Gastrocnemius medialis (tissue), 4 donors: ENCODE measurements around the gene CCDC38. TPM values are rescaled to one million over a fixed set of nuclear protein-coding genes. Genes with fewer than 3 reads are reported as not detected.
"Not testable (repeated sequence)": the region's sequence is repeated elsewhere in the genome, so short reads cannot be mapped to it uniquely, and the experiment has no call there.

Experiments used
- ATAC-seq, 2 donors: fragments of 150-250 bp; one replicate each; pipeline ENCODE4 v1.9.1; 2016
- DNase-seq, 2 donors: peaks; one replicate each; pipeline ENCODE4 v3.0.0-alpha.2; 2019
- H3K27ac ChIP-seq, 4 donors: fragments of 200-600 bp; sonication (generic); 1 replicate in 1 of 4; 2 replicates in 3 of 4; pipeline ENCODE4 v1.5.1; 2016 to 2018; ENCODE audit warnings: mild to moderate bottlenecking in 2 of 4, moderate library complexity in 1 of 4
- H3K27me3 ChIP-seq, 3 donors: fragments of 200-600 bp; sonication (generic) in 2 of 3; 1 replicate in 1 of 3; 2 replicates in 2 of 3; pipeline versions ENCODE4 v1.5.1 to v1.6.0; 2016 to 2019; ENCODE audit warnings: mild to moderate bottlenecking in 1 of 3, moderate library complexity in 1 of 3
- H3K36me3 ChIP-seq, 2 donors: fragments of 200-600 bp; sonication (generic) in 1 of 2; one replicate each; pipeline ENCODE4 v1.5.1; 2017 to 2018
- H3K4me1 ChIP-seq, 2 donors: fragments of 200-600 bp; sonication (generic) in 1 of 2; one replicate each; pipeline ENCODE4 v1.5.1; 2016 to 2017; ENCODE audit warnings: mild to moderate bottlenecking in 2 of 2
- H3K4me3 ChIP-seq, 4 donors: fragments of 200-600 bp; sonication (generic) in 3 of 4; 1 replicate in 1 of 4; 2 replicates in 3 of 4; pipeline ENCODE4 v1.5.1; 2016 to 2019; ENCODE audit warnings: mild to moderate bottlenecking in 2 of 4
- H3K9me3 ChIP-seq, 3 donors: fragments of 200-600 bp; sonication (generic) in 2 of 3; 1 replicate in 1 of 3; 2 replicates in 2 of 3; pipeline ENCODE4 v1.5.1; 2016 to 2019
- POLR2A ChIP-seq, 2 donors: fragments of 450-650 bp; IDR thresholded peaks; one replicate each; pipeline ENCODE4 v1.6.1; 2017; ENCODE audit warnings: antibody characterized with exemption in 2 of 2, mild to moderate bottlenecking in 2 of 2, moderate library complexity in 2 of 2
- in situ Hi-C, 4 donors: fragments of 200-750 bp; cut with MboI; loops; one replicate each; pipeline versions ENCODE4 v1.15.0 to v1.8.0; 2017; ENCODE audit warnings: low sequenced_read_pairs in 4 of 4
- intact Hi-C: fragments of 100-400 bp; cut with DNase I; formaldehyde crosslinking; loops from one replicate; pipeline ENCODE4 v1.15.1; 2023; ENCODE audit warnings: low total_unique reads
- total RNA-seq, 4 donors: library from RNA; depleted of rRNA; stranded (reverse); fragments of >200 nt; gene quantifications; one replicate each; pipeline versions ENCODE4 v1.1.0 to v1.2.3, GENCODE V29; 2016
- TF ChIP-seq, protein P1 (sequence below), 5 experiments: fragments of 450-650 bp in 3 of 5; fragments of 200-600 bp in 2 of 5; sonication (generic) in 2 of 5; IDR thresholded peaks in 4 of 5; conservative IDR thresholded peaks in 1 of 5; 1 replicate in 4 of 5; 2 replicates in 1 of 5; pipeline ENCODE4 v1.5.1; 2016 to 2019; ENCODE audit warnings: antibody characterized with exemption in 5 of 5, mild to moderate bottlenecking in 3 of 5, moderate library complexity in 3 of 5

CCDC38 gene
- total RNA-seq, 4 donors from 2014 or later: not detected

DNA sequence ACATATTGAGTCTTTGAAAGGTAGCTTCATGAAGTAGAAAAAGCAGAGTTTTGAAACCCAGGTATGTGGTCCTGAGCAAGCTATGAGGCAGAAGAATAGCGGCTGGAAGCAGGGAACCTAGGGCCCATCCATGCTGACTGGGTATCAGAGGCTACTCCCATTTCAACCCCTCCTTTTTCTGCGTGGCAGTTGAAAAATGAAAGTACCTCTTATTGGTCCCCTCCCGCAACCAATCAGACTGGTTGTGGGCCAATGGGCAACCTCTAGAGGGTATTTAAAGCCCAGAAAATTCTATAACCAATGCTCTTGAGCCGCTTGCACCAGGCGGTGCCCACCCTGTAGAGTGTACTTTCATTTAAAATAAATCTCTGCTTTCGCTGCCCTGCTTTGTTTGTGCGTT lies 85.3 kb downstream of the CCDC38 start:
- TF ChIP-seq, protein P1, sequence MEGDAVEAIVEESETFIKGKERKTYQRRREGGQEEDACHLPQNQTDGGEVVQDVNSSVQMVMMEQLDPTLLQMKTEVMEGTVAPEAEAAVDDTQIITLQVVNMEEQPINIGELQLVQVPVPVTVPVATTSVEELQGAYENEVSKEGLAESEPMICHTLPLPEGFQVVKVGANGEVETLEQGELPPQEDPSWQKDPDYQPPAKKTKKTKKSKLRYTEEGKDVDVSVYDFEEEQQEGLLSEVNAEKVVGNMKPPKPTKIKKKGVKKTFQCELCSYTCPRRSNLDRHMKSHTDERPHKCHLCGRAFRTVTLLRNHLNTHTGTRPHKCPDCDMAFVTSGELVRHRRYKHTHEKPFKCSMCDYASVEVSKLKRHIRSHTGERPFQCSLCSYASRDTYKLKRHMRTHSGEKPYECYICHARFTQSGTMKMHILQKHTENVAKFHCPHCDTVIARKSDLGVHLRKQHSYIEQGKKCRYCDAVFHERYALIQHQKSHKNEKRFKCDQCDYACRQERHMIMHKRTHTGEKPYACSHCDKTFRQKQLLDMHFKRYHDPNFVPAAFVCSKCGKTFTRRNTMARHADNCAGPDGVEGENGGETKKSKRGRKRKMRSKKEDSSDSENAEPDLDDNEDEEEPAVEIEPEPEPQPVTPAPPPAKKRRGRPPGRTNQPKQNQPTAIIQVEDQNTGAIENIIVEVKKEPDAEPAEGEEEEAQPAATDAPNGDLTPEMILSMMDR (IDR thresholded peaks at IDR 0.05 in 4 of 5, conservative IDR thresholded peaks at IDR 0.05 in 1 of 5): no peak
- TF ChIP-seq POLR2A (IDR thresholded peaks at IDR 0.05): no peak
- no peaks in the 10 kb centered on the region for H3K9me3 ChIP-seq
- in situ Hi-C loops (no loop called here), intact Hi-C loops (loop anchor here (10.0 kb wide), 1 partner anchor 378 kb away; no protein-coding TSS in a partner anchor)
- DNase-seq (no peak), ATAC-seq (no peak)
- no peaks in the 10 kb centered on the region for H3K27me3 ChIP-seq
- H3K4me3 ChIP-seq: no peak overlapping the region
- peaks cover 18% of the 10 kb centered on the region in 2 donors for H3K4me1 ChIP-seq
- peaks cover 0 to 9% of the 10 kb centered on the region in 2 donors for H3K36me3 ChIP-seq
- H3K27ac ChIP-seq: no peak overlapping the region

DNA sequence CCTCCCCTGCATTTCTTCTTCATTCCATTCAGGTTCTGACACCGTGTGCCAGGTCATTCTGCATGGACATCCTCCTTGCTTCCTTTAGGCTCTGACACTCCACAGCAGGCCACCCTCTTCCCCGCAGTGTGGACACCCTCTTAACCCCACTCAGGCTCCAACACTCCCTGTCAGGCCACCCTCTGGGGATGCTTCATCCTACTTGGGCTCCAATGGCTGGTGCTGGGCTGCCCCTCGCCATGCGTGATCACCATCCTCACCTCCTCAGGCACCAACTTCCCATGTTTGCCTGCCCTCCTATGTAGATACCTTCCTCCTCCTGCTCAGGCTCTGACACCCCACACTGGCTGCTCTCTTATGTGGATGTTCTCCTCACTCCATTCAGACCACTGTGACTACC lies 90.3 kb downstream of the CCDC38 start:
- TF ChIP-seq POLR2A (IDR thresholded peaks at IDR 0.05): no peak
- TF ChIP-seq, protein P1 (IDR thresholded peaks at IDR 0.05 in 4 of 5, conservative IDR thresholded peaks at IDR 0.05 in 1 of 5): no peak
- Histone ChIP-seq H3K4me3 (no peak overlapping the region), H3K27ac (no peak overlapping the region), H3K27me3 (peaks cover 0 to 2% (median 0%) of the 10 kb centered on the region in 3 donors), H3K4me1 (no peaks in the 10 kb centered on the region), H3K9me3 (no peaks in the 10 kb centered on the region), H3K36me3 (no peaks in the 10 kb centered on the region)
- intact Hi-C loops: loop anchor here (10.0 kb wide), 1 partner anchor 383 kb away; no protein-coding TSS in a partner anchor
- ATAC-seq (no peak), DNase-seq (no peak)
- in situ Hi-C loops: no loop called here

DNA sequence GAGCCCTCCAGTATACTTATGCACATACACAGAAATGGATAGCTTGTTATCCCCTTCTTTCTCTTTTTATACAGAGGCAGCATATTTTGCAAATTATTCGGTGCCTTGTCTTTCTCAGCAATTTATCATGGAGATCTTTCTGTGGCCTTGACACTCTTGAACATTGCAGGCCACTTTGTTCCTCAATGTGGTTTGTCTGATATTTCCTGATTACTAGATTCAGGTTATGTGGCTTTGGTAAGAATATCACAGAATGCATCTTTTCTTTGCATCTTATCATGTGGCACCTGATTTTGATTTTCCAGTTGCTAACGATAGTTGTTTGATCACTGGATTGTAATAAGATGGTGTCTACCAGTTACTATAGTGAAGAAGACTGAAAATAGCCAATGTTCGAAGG lies 90.8 kb downstream of the CCDC38 start:
- in situ Hi-C loops (no loop called here), intact Hi-C loops (loop anchor here (10.0 kb wide), 1 partner anchor 383 kb away; no protein-coding TSS in a partner anchor)
- DNase-seq (no peak), ATAC-seq (no peak)
- no peak overlapping the region for H3K4me3 ChIP-seq
- no peak overlapping the region for H3K27ac ChIP-seq
- peaks cover 0 to 2% (median 0%) of the 10 kb centered on the region in 3 donors for H3K27me3 ChIP-seq
- no peaks in the 10 kb centered on the region for H3K9me3 ChIP-seq
- no peaks in the 10 kb centered on the region for H3K36me3 ChIP-seq
- H3K4me1 ChIP-seq: no peaks in the 10 kb centered on the region
- no peak for TF ChIP-seq POLR2A (IDR thresholded peaks at IDR 0.05)
- TF ChIP-seq, protein P1 (IDR thresholded peaks at IDR 0.05 in 4 of 5, conservative IDR thresholded peaks at IDR 0.05 in 1 of 5): no peak

DNA sequence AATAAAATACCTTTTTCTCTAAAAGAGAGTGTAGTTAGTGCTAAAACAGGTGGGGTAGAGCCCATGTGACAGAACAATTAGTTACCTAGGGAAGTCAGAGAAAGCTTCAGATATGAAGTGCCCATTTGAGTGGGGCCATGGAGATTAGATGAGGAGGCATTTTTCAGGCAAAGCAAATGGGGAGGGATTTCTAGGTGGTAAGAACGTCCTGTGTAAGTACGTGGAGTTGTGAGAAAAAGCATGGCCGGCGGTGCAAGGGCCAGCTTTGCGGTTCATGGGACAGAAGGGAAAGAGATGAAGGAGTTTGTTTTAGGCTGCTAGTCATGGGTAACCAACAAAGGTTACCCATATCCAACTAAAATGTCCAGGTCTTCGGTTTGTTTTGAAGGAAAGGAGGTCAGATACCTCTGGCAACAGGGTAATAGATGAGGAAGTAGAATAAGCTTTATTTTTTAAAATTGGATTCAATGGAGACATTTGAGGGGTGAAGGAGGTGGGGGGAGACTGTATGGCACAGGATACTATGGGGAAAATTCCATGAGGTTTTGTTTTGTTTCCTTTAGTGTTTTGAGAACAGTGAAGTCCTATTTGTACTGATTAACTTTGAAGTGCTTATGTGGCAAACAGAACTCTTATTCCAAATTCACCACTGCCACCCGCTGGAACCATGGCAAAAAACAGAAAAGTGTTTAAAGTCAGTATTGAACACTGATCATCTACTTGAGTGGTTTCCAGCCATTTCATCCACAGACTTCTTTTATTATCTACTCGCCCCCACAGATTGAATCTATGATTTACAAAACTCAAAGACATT lies 93.6 kb downstream of the CCDC38 start:
- no peak for TF ChIP-seq POLR2A (IDR thresholded peaks at IDR 0.05)
- TF ChIP-seq, protein P1 (IDR thresholded peaks at IDR 0.05 in 4 of 5, conservative IDR thresholded peaks at IDR 0.05 in 1 of 5): no peak
- Histone ChIP-seq H3K4me3 (no peak overlapping the region), H3K36me3 (no peaks in the 10 kb centered on the region), H3K4me1 (no peaks in the 10 kb centered on the region), H3K27ac (no peak overlapping the region), H3K27me3 (peaks cover 0 to 2% (median 0%) of the 10 kb centered on the region in 3 donors), H3K9me3 (no peaks in the 10 kb centered on the region)
- in situ Hi-C loops (no loop called here), intact Hi-C loops (no loop called here)
- no peak for DNase-seq
- ATAC-seq: no peak

DNA sequence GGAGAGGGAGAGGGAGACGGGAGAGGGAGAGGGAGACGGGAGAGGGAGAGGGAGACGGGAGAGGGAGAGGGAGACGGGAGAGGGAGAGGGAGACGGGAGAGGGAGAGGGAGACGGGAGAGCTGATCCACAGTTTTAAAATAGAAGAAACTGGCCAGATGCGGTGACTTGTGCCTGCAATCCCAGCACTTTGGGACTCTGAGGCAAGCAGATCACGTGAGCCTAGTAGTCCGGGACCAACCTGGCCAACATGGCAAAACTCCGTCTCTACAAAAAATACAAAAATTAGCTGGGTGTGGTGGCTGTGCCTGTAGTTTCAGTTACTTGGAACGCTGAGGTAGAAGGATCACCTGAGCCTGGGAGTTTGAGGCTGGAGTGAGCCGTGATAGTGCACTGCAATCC lies 100.0 kb downstream of the CCDC38 start:
- H3K4me1 ChIP-seq, H3K27me3 ChIP-seq, ATAC-seq, H3K4me3 ChIP-seq, DNase-seq, H3K36me3 ChIP-seq, H3K9me3 ChIP-seq, in situ Hi-C loops, H3K27ac ChIP-seq, intact Hi-C loops: not testable (repeated sequence)
